Mesodermal cell (in vitro differentiated cells): ENCODE measurements around the gene COL13A1.

Experiments
- H3K27ac ChIP-seq: 2 replicates; pipeline ENCODE4 v1.7.0; 2013; ENCODE audit warnings: mild to moderate bottlenecking, low read depth, low read length, moderate library complexity; ENCODE audit not compliant: severe bottlenecking
- H3K36me3 ChIP-seq: 2 replicates; pipeline ENCODE4 v1.7.1; 2013; ENCODE audit warnings: mild to moderate bottlenecking, low read length, moderate library complexity; ENCODE audit not compliant: control insufficient read depth, insufficient read depth
- H3K4me1 ChIP-seq: one replicate; pipeline ENCODE4 v1.7.1; 2013; ENCODE audit warnings: mild to moderate bottlenecking, low read length; ENCODE audit not compliant: insufficient read depth, control insufficient read depth, poor library complexity, severe bottlenecking
- H3K4me3 ChIP-seq: 2 replicates; pipeline ENCODE4 v1.7.0; 2013; ENCODE audit warnings: low read length, control low read depth, mild to moderate bottlenecking; ENCODE audit not compliant: insufficient read depth, poor library complexity, severe bottlenecking; ENCODE audit errors: extremely low read depth
- H3K9me3 ChIP-seq: 2 replicates; pipeline ENCODE4 v1.7.1; 2013; ENCODE audit warnings: mild to moderate bottlenecking, low read length, moderate library complexity; ENCODE audit not compliant: control insufficient read depth
- WGBS, 2 experiments: methylation state at CpG; one replicate each; pipeline ENCODE4 v1.1.5; 2013; ENCODE audit warnings: missing lambda C conversion rate in 2 of 2; ENCODE audit not compliant: insufficient coverage in 2 of 2; 5-methylcytosine and 5-hydroxymethylcytosine counted together

The COL13A1 gene

GRCh38 chr10:69866688-69867461, 65.2 kb downstream of the COL13A1 start:
- peak overlapping the region; percentile 91 for H3K27ac ChIP-seq
- peaks cover 49% of the 10 kb centered on the region for H3K4me1 ChIP-seq
- H3K9me3 ChIP-seq: no peaks in the 10 kb centered on the region
- H3K36me3 ChIP-seq: no peaks in the 10 kb centered on the region
- 32 to 37% methylated on average over 19 to 22 of the region's 28 CpGs for WGBS, 2 experiments
- no peak overlapping the region for H3K4me3 ChIP-seq

GRCh38 chr10:69867699-69868558, 66.2 kb downstream of the COL13A1 start:
- Histone ChIP-seq H3K4me1 (peaks cover 49% of the 10 kb centered on the region), H3K27ac (no peak overlapping the region)
- WGBS, 2 experiments: 66 to 68% methylated on average over 8 to 11 of the region's 13 CpGs

GRCh38 chr10:69868821-69869220, 67.1 kb downstream of the COL13A1 start:
- WGBS, 2 experiments: 71 to 82% methylated on average over 1 of the region's 2 CpGs
- Histone ChIP-seq H3K27ac (no peak overlapping the region), H3K4me3 (no peak overlapping the region), H3K9me3 (no peaks in the 10 kb centered on the region), H3K36me3 (no peaks in the 10 kb centered on the region), H3K4me1 (peaks cover 44% of the 10 kb centered on the region)

More at GRCh38 chr10:69867699-69868558, 66.2 kb downstream of the COL13A1 start:
- H3K36me3 ChIP-seq: no peaks in the 10 kb centered on the region
- H3K4me3 ChIP-seq: no peak overlapping the region
- no peaks in the 10 kb centered on the region for H3K9me3 ChIP-seq

GRCh38 chr10:69869291-69869961, 67.7 kb downstream of the COL13A1 start:
- H3K9me3 ChIP-seq: no peaks in the 10 kb centered on the region
- no peak overlapping the region for H3K4me3 ChIP-seq
- H3K27ac ChIP-seq: no peak overlapping the region
- peaks cover 44% of the 10 kb centered on the region for H3K4me1 ChIP-seq
- H3K36me3 ChIP-seq: no peaks in the 10 kb centered on the region
- 51 to 75% methylated on average over 2 to 3 of the region's 3 CpGs for WGBS, 2 experiments

- 86% methylated on average over 7 of the region's 7 CpGs for WGBS, 2 experiments
- Histone ChIP-seq H3K27ac (no peak overlapping the region), H3K4me1 (peaks cover 36% of the 10 kb centered on the region)
Measured at GRCh38 chr10:69870591-69870990, 68.9 kb downstream of the COL13A1 start.

GRCh38 chr10:69871074-69871473, 69.4 kb downstream of the COL13A1 start:
- Histone ChIP-seq H3K36me3 (no peaks in the 10 kb centered on the region), H3K4me3 (no peak overlapping the region), H3K9me3 (no peaks in the 10 kb centered on the region), H3K27ac (no peak overlapping the region), H3K4me1 (peaks cover 32% of the 10 kb centered on the region)
- 84% methylated on average over 7 of the region's 9 CpGs for WGBS, 2 experiments

More at GRCh38 chr10:69870591-69870990, 68.9 kb downstream of the COL13A1 start:
- no peaks in the 10 kb centered on the region for H3K9me3 ChIP-seq
- no peaks in the 10 kb centered on the region for H3K36me3 ChIP-seq
- H3K4me3 ChIP-seq: no peak overlapping the region

GRCh38 chr10:69872323-69872722, 70.6 kb downstream of the COL13A1 start:
- Histone ChIP-seq H3K4me1 (peaks cover 20% of the 10 kb centered on the region), H3K27ac (no peak overlapping the region), H3K36me3 (no peaks in the 10 kb centered on the region), H3K4me3 (no peak overlapping the region), H3K9me3 (no peaks in the 10 kb centered on the region)
- 61 to 67% methylated on average over 2 of the region's 2 CpGs for WGBS, 2 experiments

- WGBS, 2 experiments: 40 to 44% methylated on average over 2 to 3 of the region's 4 CpGs
- Histone ChIP-seq H3K4me1 (peaks cover 17% of the 10 kb centered on the region), H3K36me3 (no peaks in the 10 kb centered on the region), H3K27ac (no peak overlapping the region), H3K4me3 (no peak overlapping the region), H3K9me3 (no peaks in the 10 kb centered on the region)
Measured at GRCh38 chr10:69873135-69873639, 71.5 kb downstream of the COL13A1 start.

GRCh38 chr10:69874449-69874848, 72.7 kb downstream of the COL13A1 start:
- H3K4me3 ChIP-seq: no peak overlapping the region
- H3K27ac ChIP-seq: no peak overlapping the region
- H3K9me3 ChIP-seq: no peaks in the 10 kb centered on the region
- 84% methylated on average over 5 of the region's 6 CpGs for WGBS, 2 experiments
- H3K36me3 ChIP-seq: no peaks in the 10 kb centered on the region
- H3K4me1 ChIP-seq: peaks cover 10% of the 10 kb centered on the region

GRCh38 chr10:69875856-69876255, 74.2 kb downstream of the COL13A1 start:
- no peak overlapping the region for H3K27ac ChIP-seq
- 69 to 80% methylated on average over 4 of the region's 4 CpGs for WGBS, 2 experiments
- H3K4me1 ChIP-seq: peaks cover 11% of the 10 kb centered on the region
- no peaks in the 10 kb centered on the region for H3K36me3 ChIP-seq
- H3K9me3 ChIP-seq: no peaks in the 10 kb centered on the region
- H3K4me3 ChIP-seq: no peak overlapping the region
